HepG2 (cell line): ENCODE data around the gene PSMA3. TPM values are rescaled to one million over a fixed set of nuclear protein-coding genes. Genes with fewer than 3 reads are reported as not detected.
A peak's percentile ranks its signal among the peaks of the same experiment; 100 is the strongest.

ENCODE experiments used
- ARID4A ChIP-seq: sonication (generic); formaldehyde crosslinking; IDR thresholded peaks from 2 replicates; pipeline ENCODE4 v1.5.0; 2020; ENCODE audit warnings: mild to moderate bottlenecking, missing genetic modification reagents, borderline replicate concordance
- EHMT2 ChIP-seq: fragments of 200-600 bp; sonication (generic); IDR thresholded peaks from 2 replicates; pipeline ENCODE4 v1.7.0; 2017; ENCODE audit warnings: antibody characterized with exemption, low read depth, low read length, borderline replicate concordance
- KLF12 ChIP-seq: sonication (generic); formaldehyde crosslinking; IDR thresholded peaks from 2 replicates; pipeline ENCODE4 v1.4.0; 2020; ENCODE audit warnings: missing genetic modification reagents, borderline replicate concordance
- PPARG ChIP-seq: conservative IDR thresholded peaks from 2 replicates; pipeline ENCODE4 v1.6.1; 2016; ENCODE audit warnings: missing biosample characterization, missing genetic modification reagents
- SRSF9 ChIP-seq: fragments of 200-400 bp; formaldehyde crosslinking; IDR thresholded peaks from 2 replicates; pipeline ENCODE4 v1.6.1; 2018; ENCODE audit warnings: borderline replicate concordance, mild to moderate bottlenecking, low read depth, low read length; ENCODE audit not compliant: insufficient read depth, poor library complexity, severe bottlenecking
- ZBTB39 ChIP-seq: sonication (generic); formaldehyde crosslinking; IDR thresholded peaks from 2 replicates; pipeline ENCODE4 v1.5.0; 2020; ENCODE audit warnings: missing genetic modification reagents
- ZNF563 ChIP-seq: sonication (generic); formaldehyde crosslinking; IDR thresholded peaks from 2 replicates; pipeline ENCODE4 v1.8.0; 2022; ENCODE audit warnings: mild to moderate bottlenecking, moderate library complexity, missing genetic modification reagents
- ZNF747 ChIP-seq: sonication (generic); formaldehyde crosslinking; IDR thresholded peaks from 2 replicates; pipeline ENCODE4 v1.8.1; 2023; ENCODE audit warnings: missing genetic modification reagents, mild to moderate bottlenecking, borderline replicate concordance
- polyA plus RNA-seq, 8 experiments: library from polyadenylated mRNA; depleted of rRNA in 3 of 8; stranded (reverse) in 7 of 8; unstranded in 1 of 8; fragments of >200 nt; fragmentation: Illumina TruSeq in 4 of 8; extraction: Trizol in 4 of 8; gene quantifications; 2 replicates each; pipeline versions ENCODE4 v1.2.1 to v1.2.3, GENCODE V29; 2011 to 2016; ENCODE audit warnings: low read depth in 4 of 8, missing spikeins in 1 of 8, mixed read lengths in 1 of 8; ENCODE audit not compliant: insufficient read depth in 1 of 8
- total RNA-seq, 5 experiments: library from RNA; depleted of rRNA; stranded (reverse); fragments of >200 nt; fragmentation: Illumina TruSeq; extraction: Trizol; gene quantifications; 2 replicates each; pipeline ENCODE4 v1.2.3, GENCODE V29; 2016; ENCODE audit warnings: low read depth in 1 of 5
- TF ChIP-seq, protein P1 (sequence below): sonication (generic); formaldehyde crosslinking; IDR thresholded peaks from 2 replicates; pipeline ENCODE4 v1.9.0; 2021; ENCODE audit warnings: missing genetic modification reagents, mild to moderate bottlenecking, borderline replicate concordance
- TF ChIP-seq, protein P2 (sequence below): sonication (generic); formaldehyde crosslinking; IDR thresholded peaks from 2 replicates; pipeline ENCODE4 v1.9.0; 2021; ENCODE audit warnings: mild to moderate bottlenecking, missing genetic modification reagents

The PSMA3 gene
- total and polyA plus RNA-seq, 2 of the 13 experiments (the other 11 are each of a cell fraction or from before 2014, with no cell fraction given) = 232 to 275 TPM

GRCh38 chr14:58239244-58240195, 5.1 kb upstream of the PSMA3 start (continued):
- TF ChIP-seq ARID4A (CRISPR knock-in tag) = peak; percentile 46; the same call in 1 of the 2 replicates
- TF ChIP-seq KLF12 (CRISPR knock-in tag) = 0 out of 2 replicates have a peak, but pooled peaks have one; percentile 39
- no peak for TF ChIP-seq SRSF9
- TF ChIP-seq, protein P1, sequence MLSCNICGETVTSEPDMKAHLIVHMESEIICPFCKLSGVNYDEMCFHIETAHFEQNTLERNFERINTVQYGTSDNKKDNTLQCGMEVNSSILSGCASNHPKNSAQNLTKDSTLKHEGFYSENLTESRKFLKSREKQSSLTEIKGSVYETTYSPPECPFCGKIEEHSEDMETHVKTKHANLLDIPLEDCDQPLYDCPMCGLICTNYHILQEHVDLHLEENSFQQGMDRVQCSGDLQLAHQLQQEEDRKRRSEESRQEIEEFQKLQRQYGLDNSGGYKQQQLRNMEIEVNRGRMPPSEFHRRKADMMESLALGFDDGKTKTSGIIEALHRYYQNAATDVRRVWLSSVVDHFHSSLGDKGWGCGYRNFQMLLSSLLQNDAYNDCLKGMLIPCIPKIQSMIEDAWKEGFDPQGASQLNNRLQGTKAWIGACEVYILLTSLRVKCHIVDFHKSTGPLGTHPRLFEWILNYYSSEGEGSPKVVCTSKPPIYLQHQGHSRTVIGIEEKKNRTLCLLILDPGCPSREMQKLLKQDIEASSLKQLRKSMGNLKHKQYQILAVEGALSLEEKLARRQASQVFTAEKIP (CRISPR knock-in tag) = no peak
- no peak for TF ChIP-seq ZNF563 (CRISPR knock-in tag)
- no peak for TF ChIP-seq ZBTB39 (CRISPR knock-in tag)
- peak; percentile 23; the same call in 1 of the 2 replicates for TF ChIP-seq ZNF747 (CRISPR knock-in tag)
- TF ChIP-seq, protein P2, sequence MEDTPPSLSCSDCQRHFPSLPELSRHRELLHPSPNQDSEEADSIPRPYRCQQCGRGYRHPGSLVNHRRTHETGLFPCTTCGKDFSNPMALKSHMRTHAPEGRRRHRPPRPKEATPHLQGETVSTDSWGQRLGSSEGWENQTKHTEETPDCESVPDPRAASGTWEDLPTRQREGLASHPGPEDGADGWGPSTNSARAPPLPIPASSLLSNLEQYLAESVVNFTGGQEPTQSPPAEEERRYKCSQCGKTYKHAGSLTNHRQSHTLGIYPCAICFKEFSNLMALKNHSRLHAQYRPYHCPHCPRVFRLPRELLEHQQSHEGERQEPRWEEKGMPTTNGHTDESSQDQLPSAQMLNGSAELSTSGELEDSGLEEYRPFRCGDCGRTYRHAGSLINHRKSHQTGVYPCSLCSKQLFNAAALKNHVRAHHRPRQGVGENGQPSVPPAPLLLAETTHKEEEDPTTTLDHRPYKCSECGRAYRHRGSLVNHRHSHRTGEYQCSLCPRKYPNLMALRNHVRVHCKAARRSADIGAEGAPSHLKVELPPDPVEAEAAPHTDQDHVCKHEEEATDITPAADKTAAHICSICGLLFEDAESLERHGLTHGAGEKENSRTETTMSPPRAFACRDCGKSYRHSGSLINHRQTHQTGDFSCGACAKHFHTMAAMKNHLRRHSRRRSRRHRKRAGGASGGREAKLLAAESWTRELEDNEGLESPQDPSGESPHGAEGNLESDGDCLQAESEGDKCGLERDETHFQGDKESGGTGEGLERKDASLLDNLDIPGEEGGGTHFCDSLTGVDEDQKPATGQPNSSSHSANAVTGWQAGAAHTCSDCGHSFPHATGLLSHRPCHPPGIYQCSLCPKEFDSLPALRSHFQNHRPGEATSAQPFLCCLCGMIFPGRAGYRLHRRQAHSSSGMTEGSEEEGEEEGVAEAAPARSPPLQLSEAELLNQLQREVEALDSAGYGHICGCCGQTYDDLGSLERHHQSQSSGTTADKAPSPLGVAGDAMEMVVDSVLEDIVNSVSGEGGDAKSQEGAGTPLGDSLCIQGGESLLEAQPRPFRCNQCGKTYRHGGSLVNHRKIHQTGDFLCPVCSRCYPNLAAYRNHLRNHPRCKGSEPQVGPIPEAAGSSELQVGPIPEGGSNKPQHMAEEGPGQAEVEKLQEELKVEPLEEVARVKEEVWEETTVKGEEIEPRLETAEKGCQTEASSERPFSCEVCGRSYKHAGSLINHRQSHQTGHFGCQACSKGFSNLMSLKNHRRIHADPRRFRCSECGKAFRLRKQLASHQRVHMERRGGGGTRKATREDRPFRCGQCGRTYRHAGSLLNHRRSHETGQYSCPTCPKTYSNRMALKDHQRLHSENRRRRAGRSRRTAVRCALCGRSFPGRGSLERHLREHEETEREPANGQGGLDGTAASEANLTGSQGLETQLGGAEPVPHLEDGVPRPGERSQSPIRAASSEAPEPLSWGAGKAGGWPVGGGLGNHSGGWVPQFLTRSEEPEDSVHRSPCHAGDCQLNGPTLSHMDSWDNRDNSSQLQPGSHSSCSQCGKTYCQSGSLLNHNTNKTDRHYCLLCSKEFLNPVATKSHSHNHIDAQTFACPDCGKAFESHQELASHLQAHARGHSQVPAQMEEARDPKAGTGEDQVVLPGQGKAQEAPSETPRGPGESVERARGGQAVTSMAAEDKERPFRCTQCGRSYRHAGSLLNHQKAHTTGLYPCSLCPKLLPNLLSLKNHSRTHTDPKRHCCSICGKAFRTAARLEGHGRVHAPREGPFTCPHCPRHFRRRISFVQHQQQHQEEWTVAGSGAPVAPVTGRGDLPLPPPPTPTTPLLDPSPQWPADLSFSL (CRISPR knock-in tag) = no peak
- no peak for TF ChIP-seq EHMT2
- TF ChIP-seq PPARG (CRISPR knock-in tag) = 0 out of 2 replicates have a peak, but pooled peaks have one; percentile 29
